DMS 273 (cell line): ENCODE data around the gene NCBP3.

ENCODE experiments used
- DNase-seq: peaks from one replicate; lab custom pipeline; 2025; ENCODE audit not compliant: unreplicated experiment; lab: John Stamatoyannopoulos, UW

Gene NCBP3

GRCh38 chr17:3761036-3761917 lies 84.8 kb downstream of the NCBP3 start:
- no peak for DNase-seq

GRCh38 chr17:3759597-3760216 lies 86.3 kb downstream of the NCBP3 start:
- DNase-seq: no peak

DNA sequence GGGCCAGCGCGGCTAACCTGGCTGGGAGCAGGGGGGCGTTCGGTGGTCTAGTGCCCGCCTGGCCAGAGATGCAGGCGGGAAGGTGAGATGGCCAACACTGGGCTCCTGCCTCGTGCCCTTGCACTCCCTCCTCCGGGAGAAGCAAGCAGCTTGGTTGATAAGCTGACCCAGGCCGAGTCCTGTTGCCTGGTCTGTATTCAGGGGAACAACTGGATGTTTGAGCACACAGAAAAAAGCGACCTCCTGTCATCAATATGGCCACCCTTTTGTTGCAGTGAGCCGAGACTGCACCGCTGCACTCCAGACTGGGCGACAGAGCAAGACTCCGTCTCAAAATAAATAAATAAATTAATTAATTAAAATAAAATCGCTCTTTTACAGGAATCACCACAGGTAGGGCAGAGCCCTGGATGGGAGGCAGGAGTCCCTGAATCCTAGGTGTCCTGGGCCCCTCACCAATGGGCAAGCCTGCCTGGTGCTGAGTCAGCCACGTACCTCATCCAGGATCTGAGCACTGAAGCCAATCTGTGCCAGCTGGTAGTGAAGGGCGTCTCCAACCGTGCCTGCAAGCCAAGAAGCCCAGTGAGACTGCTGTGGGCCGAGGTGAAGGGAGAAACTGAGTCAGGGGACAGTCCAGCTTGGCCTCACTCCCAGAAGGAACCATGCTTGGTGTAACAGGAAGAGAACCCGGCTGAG lies 90.6 kb downstream of the NCBP3 start:
- no peak for DNase-seq

DNA sequence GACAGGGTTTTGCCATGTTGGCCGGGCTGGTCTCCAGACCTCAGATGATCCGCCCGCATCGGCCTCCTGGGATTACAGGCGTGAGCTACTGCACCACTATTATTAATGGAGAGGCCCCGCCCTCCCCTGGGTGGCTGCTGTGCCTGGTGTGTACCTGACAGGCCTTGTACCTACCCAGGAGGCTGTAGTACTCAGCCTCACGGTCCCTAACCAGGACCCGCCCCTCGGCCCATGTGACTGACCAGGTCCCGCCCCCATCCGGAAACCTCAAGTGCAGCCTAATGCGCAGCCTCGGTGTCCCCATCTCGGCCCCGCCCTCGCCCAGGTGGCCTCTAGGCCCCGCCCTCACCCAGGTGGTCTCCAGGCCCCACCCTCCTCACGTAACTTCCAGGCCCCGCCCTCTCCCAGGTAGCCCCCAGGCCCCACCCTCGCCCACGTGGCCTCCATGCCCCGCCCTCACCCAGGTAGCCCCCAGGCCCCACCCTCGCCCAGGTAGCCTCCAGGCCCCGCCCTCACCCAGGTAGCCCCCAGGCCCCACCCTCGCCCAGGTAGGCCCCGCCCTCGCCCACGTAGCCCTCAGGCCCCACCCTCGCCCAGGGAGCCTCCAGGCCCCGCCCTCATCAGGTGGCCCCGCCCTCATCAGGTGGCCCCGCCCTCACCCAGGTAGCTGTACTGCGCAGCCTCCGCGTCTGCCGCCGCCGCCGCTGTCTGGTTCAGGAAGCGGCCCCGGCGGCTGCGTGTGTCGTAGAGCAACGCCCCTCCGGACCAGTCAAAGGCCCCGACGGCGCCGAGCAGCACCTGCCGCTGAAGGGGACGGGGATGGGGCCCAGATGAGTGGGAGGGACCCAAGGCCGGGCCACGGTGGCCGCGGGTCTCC lies 91.3 kb downstream of the NCBP3 start:
- DNase-seq: peak; percentile 58

DNA sequence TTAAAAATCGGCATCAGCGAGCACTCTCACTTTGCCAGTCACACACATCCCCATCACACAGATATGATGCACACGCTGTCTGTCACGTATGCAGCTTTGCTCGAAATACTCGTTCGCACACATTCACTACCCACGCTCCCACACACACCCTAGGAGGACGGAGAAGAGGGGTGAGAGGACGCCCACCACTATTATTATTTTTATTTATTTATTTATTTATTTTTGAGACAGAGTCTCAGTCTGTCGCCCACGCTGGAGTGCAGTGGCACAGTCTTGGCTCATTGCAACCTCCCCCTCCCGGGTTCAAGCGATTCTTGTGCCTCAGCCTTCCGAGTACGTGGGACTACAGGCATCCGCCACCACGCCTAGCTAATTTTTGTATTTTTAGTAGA lies 92.0 kb downstream of the NCBP3 start:
- DNase-seq: no peak

DNA sequence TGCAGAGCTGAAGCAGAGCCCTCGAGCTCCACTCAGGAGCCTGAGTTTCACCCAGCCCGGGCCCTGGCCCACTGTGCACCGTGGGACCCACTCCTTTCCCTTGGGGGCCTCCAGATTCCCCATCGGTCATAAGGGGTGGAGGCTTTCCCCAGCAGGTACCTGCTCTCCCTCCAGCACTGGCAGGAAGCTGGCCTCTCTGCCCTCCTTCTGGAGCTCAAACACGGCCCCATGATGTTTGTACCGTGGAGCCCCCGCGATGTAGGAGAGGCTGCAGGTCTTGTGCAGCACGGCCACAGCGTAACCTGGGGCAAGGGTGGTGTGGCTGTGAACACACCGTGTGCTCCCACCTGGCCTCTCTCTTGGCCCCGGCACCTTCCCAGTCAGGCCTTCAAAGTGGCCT lies 92.4 kb downstream of the NCBP3 start:
- DNase-seq: no peak
